Measurements from ENCODE around the gene NID1. TPM values are rescaled to one million over a fixed set of nuclear protein-coding genes. Genes with fewer than 3 reads are reported as not detected.

NID1 gene
- total and polyA plus RNA-seq, 2 of the 4 experiments (the other 2 are of a cell fraction): 21.9 to 83.3 TPM

DNA sequence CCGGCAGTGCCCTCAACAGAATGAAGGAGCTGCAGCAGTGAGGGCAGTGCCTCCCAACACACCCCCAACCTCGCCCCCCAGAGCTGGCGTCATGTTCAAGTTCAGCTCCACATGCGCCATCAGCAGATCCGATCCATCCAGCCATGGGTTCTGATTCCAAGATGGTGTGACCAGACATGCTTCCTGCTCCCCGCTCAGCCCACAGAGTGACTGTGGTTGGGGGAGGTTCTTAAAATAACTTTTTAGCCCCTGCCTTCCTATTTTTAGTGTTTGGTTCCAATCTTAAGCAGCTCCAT, 47.4 kb upstream of the NID1 start:
- no peak overlapping the region for H2BK120ac ChIP-seq (ENCODE audit: low read depth, low read length)
- H3K56ac ChIP-seq (ENCODE audit: extremely low read depth, insufficient read depth, low read length): no peak overlapping the region
- CTCF ChIA-PET: no interaction called here
- intact Hi-C loops (cut with micrococcal nuclease) (loop anchor here (10.0 kb wide), 1 partner anchor 233 kb away; no protein-coding TSS in a partner anchor), dilution Hi-C loops (cut with HindIII; ENCODE audit: low sequenced_read_pairs, unreplicated experiment) (no loop called here), in situ Hi-C loops (cut with MboI; ENCODE audit: low sequenced_read_pairs) (loop anchor here (5.0 to 25.0 kb wide), 3 partner anchors 183 to 1275 kb away; no protein-coding TSS in a partner anchor)
- H4K8ac ChIP-seq (ENCODE audit: low read depth in 2 of 2, low read length in 2 of 2): no peak overlapping the region
- H3K14ac ChIP-seq (replicated peaks; ENCODE audit: low read depth, low read length): no peak overlapping the region
- H3K23ac ChIP-seq (ENCODE audit: low read depth, low read length): no peak overlapping the region
- no peaks in the 10 kb centered on the region for H3K4me1 ChIP-seq (ENCODE audit: control insufficient read depth, insufficient read depth, low read length)
- no peak overlapping the region for H2BK15ac ChIP-seq (ENCODE audit: low read depth, low read length)
- no peaks in the 10 kb centered on the region for H3K9me1 ChIP-seq (ENCODE audit: insufficient read depth, low read length)
- no peaks in the 10 kb centered on the region for H4K20me1 ChIP-seq (ENCODE audit: insufficient read depth, low read length)
- no peak overlapping the region for H3K27ac ChIP-seq (ENCODE audit: insufficient read depth, low read length)
- ATAC-seq (ENCODE audit: low read depth): no peak
- no peak overlapping the region for H4K5ac ChIP-seq (ENCODE audit: low read depth, low read length)
- H3K4me2 ChIP-seq (ENCODE audit: low read depth, low read length): no peak overlapping the region
- no peaks in the 10 kb centered on the region for H3K79me1 ChIP-seq (ENCODE audit: low read depth in 1 of 2, low read length in 2 of 2)
- H3K9me3 ChIP-seq (ENCODE audit: control insufficient read depth, insufficient read depth, low read length): no peaks in the 10 kb centered on the region
- H3K18ac ChIP-seq (ENCODE audit: low read depth, low read length): no peak overlapping the region
- H3K4ac ChIP-seq (ENCODE audit: low read depth, low read length): no peak overlapping the region
- no peak overlapping the region for H2AK5ac ChIP-seq (ENCODE audit: low read depth, low read length)
- H3K4me3 ChIP-seq (ENCODE audit: insufficient read depth, low read depth, low read length): no peak overlapping the region
- H2AK9ac ChIP-seq (replicated peaks; ENCODE audit: low read depth, low read length, poor library complexity): no peak overlapping the region
- no peak overlapping the region for H2AFZ ChIP-seq (replicated peaks; ENCODE audit: low read length, poor library complexity)
- no peak for TF ChIP-seq RAD21 (IDR thresholded peaks at IDR 0.05; ENCODE audit: low read length)
- TF ChIP-seq POLR2A (IDR thresholded peaks at IDR 0.05; ENCODE audit: low read depth, low read length): no peak
- TF ChIP-seq CEBPB (IDR thresholded peaks at IDR 0.05; ENCODE audit: low read depth, low read length): no peak
- no peak for TF ChIP-seq NFE2L2 (IDR thresholded peaks at IDR 0.05; ENCODE audit: low read depth, low read length)
- no peak for TF ChIP-seq RFX5 (IDR thresholded peaks at IDR 0.05; ENCODE audit: low read depth, low read length)
- TF ChIP-seq CTCF (conservative IDR thresholded peaks at IDR 0.05; ENCODE audit: low read depth, low read length): no peak
- TF ChIP-seq USF2 (IDR thresholded peaks at IDR 0.05; ENCODE audit: low read depth, low read length): no peak
- TF ChIP-seq ELK1 (IDR thresholded peaks at IDR 0.05; ENCODE audit: borderline replicate concordance, low read depth, low read length): no peak
- TF ChIP-seq BHLHE40 (IDR thresholded peaks at IDR 0.05; ENCODE audit: low read depth, low read length): no peak
- no peak for TF ChIP-seq RCOR1 (IDR thresholded peaks at IDR 0.05; ENCODE audit: insufficient replicate concordance, low read length)
- no peak for TF ChIP-seq MAFK (IDR thresholded peaks at IDR 0.05; ENCODE audit: low read depth, low read length)
- no peak for TF ChIP-seq CHD1 (IDR thresholded peaks at IDR 0.05; ENCODE audit: low read depth, low read length)
- no peak for TF ChIP-seq FOS (IDR thresholded peaks at IDR 0.05; ENCODE audit: low read depth, low read length)
- TF ChIP-seq SMC3 (IDR thresholded peaks at IDR 0.05; ENCODE audit: low read depth, low read length): no peak
- H2BK20ac ChIP-seq (ENCODE audit: low read depth, low read length): no peak overlapping the region
- no peak for DNase-seq
- no peaks in the 10 kb centered on the region; the same call in 1 of the 2 replicates for H3K27me3 ChIP-seq (ENCODE audit: control insufficient read depth, insufficient read depth, low read length)
- H3K9ac ChIP-seq (ENCODE audit: low read depth, low read length): no peak overlapping the region
- H4K91ac ChIP-seq (ENCODE audit: insufficient read depth, low read depth, low read length): no peak overlapping the region
- no peak overlapping the region for H2BK5ac ChIP-seq (ENCODE audit: low read depth, low read length, poor library complexity, severe bottlenecking)
- POLR2A ChIA-PET (ENCODE audit: unreplicated experiment): no interaction called here
- WGBS, 2 experiments (ENCODE audit: extremely low coverage in 2 of 2, insufficient read length in 1 of 2): no CpG with 5 or more reads among the region's 6 CpGs
- no peaks in the 10 kb centered on the region for H3K36me3 ChIP-seq (ENCODE audit: control insufficient read depth, insufficient read depth, low read length)
- no TSS peak for BruUV-seq (replicated peaks)
